K562 (cell line): ENCODE data around the gene CEP20. TPM values are rescaled to one million over a fixed set of nuclear protein-coding genes. Genes with fewer than 3 reads are reported as not detected.

Experiments
- ATAC-seq: fragments of 200-7000 bp; cut with Tn5 transposase; 3 replicates; pipeline ENCODE4 v1.9.1; 2020; ENCODE audit warnings: moderate library complexity
- BruUV-seq: library from RNA; stranded (reverse); fragments of 400-500 nt; replicated peaks from 2 replicates; lab custom pipeline; 2021; lab: Mats Ljungman, UMichigan
- CTCF ChIA-PET: fragments of 300-600 bp; formaldehyde crosslinking; extraction: SDS; loops from one replicate; lab custom pipeline; 2021; ENCODE audit warnings: low intra/inter-chr PET ratio; lab: Yijun Ruan, JAX
- POLR2A ChIA-PET: fragments of 300-600, 350-650 bp; sonication (Branson Sonifier 250); formaldehyde crosslinking; extraction: SDS; loops from one replicate; lab custom pipeline; 2021; ENCODE audit warnings: antibody characterized with exemption, inconsistent platforms; lab: Yijun Ruan, JAX
- DNase-seq, 4 experiments: peaks; one replicate each; pipeline versions ENCODE4 v3.0.0 to v3.0.0-alpha.2; 2011 to 2018; ENCODE audit warnings: low spot score in 3 of 4, mixed read lengths in 3 of 4; ENCODE audit errors: extremely low read depth in 1 of 4
- FAIRE-seq: peaks from 2 replicates; lab custom pipeline; 2011; peaks lifted over from hg19 to GRCh38; lab: Jason Lieb, UNC
- H2AFZ ChIP-seq: 2 replicates; pipeline ENCODE4 v1.6.0; 2011; ENCODE audit warnings: low read depth, low read length, control low read depth, inconsistent platforms
- H3K27ac ChIP-seq: fragments of 200-600 bp; 3 replicates; pipeline ENCODE4 v1.8.0; 2011; ENCODE audit warnings: low read depth, mild to moderate bottlenecking, control low read depth, inconsistent platforms, low read length, moderate library complexity, mixed read lengths; ENCODE audit errors: extremely low read depth
- H3K27me3 ChIP-seq, 2 experiments: fragments of 300-600 bp in 1 of 2; 2 replicates in 1 of 2; 3 replicates in 1 of 2; pipeline versions ENCODE4 v1.6.0 to v1.8.0; 2011; ENCODE audit warnings: inconsistent platforms in 2 of 2, low read length in 2 of 2, mild to moderate bottlenecking in 1 of 2, mixed read lengths in 1 of 2, moderate library complexity in 1 of 2; ENCODE audit not compliant: control insufficient read depth in 2 of 2, insufficient read depth in 2 of 2
- H3K36me3 ChIP-seq: fragments of 300-600 bp; 3 replicates; pipeline ENCODE4 v1.8.0; 2011; ENCODE audit warnings: mild to moderate bottlenecking, low read length, inconsistent platforms; ENCODE audit not compliant: control insufficient read depth, insufficient read depth
- H3K4me1 ChIP-seq, 2 experiments: fragments of 200-600 bp in 1 of 2; replicated peaks in 1 of 2; 2 replicates in 1 of 2; 3 replicates in 1 of 2; pipeline versions ENCODE4 v1.5.1 to v1.8.0; 2011; ENCODE audit warnings: inconsistent platforms in 2 of 2, low read length in 2 of 2, mild to moderate bottlenecking in 1 of 2, mixed read lengths in 1 of 2, moderate library complexity in 1 of 2; ENCODE audit not compliant: control insufficient read depth in 2 of 2, insufficient read depth in 2 of 2
- H3K4me2 ChIP-seq: 2 replicates; pipeline ENCODE4 v1.6.1; 2011; ENCODE audit warnings: low read length, control low read depth, inconsistent platforms, mixed read lengths; ENCODE audit not compliant: insufficient read depth
- H3K4me3 ChIP-seq: fragments of 200-600 bp; sonication (generic), shearing (Covaris generic); 2 replicates; pipeline ENCODE4 v1.5.1; 2016; ENCODE audit warnings: control low read depth, inconsistent platforms
- H3K79me2 ChIP-seq: fragments of 200-600 bp; 3 replicates; pipeline ENCODE4 v1.8.0; 2011; ENCODE audit warnings: low read length, inconsistent platforms; ENCODE audit not compliant: control insufficient read depth, insufficient read depth
- H3K9ac ChIP-seq, 2 experiments: 2 replicates each; pipeline versions ENCODE4 v1.6.0 to v1.6.1; 2011; ENCODE audit warnings: low read depth in 2 of 2, low read length in 2 of 2, control low read depth in 1 of 2, inconsistent platforms in 1 of 2, mild to moderate bottlenecking in 1 of 2, mixed read lengths in 1 of 2; ENCODE audit not compliant: insufficient read depth in 1 of 2
- H3K9me1 ChIP-seq: one replicate; pipeline ENCODE4 v1.6.0; 2011; ENCODE audit warnings: inconsistent platforms, mild to moderate bottlenecking, low read length, moderate library complexity; ENCODE audit not compliant: control insufficient read depth, insufficient read depth
- H3K9me3 ChIP-seq: replicated peaks from 2 replicates; pipeline ENCODE4 v1.5.1; 2011; ENCODE audit warnings: low read depth, low read length, inconsistent platforms; ENCODE audit not compliant: control insufficient read depth, insufficient read depth
- H4K20me1 ChIP-seq: replicated peaks from 2 replicates; pipeline ENCODE4 v1.6.1; 2011; ENCODE audit warnings: low read length, inconsistent platforms, mixed read lengths; ENCODE audit not compliant: control insufficient read depth, insufficient read depth
- CAMTA2 ChIP-seq: fragments of 250-450 bp; sonication (Bioruptor Pico); conservative IDR thresholded peaks from 2 replicates; pipeline ENCODE4 v1.5.1; 2022
- EHMT2 ChIP-seq: fragments of 450-650 bp; IDR thresholded peaks from 2 replicates; pipeline ENCODE4 v1.6.1; 2018; ENCODE audit warnings: antibody characterized with exemption
- ELF1 ChIP-seq: fragments of 200-800 bp; sonication (Bioruptor generic); IDR thresholded peaks from 2 replicates; pipeline ENCODE4 v1.6.1; 2016; ENCODE audit warnings: missing genetic modification characterization, missing compliant biosample characterization
- IRF2 ChIP-seq: sonication (generic); formaldehyde crosslinking; IDR thresholded peaks from 2 replicates; pipeline ENCODE4 v1.8.1; 2022; ENCODE audit warnings: mild to moderate bottlenecking, missing genetic modification reagents
- MCM3 ChIP-seq: fragments of 450-650 bp; IDR thresholded peaks from 2 replicates; pipeline ENCODE4 v1.6.1; 2016
- MLLT1 ChIP-seq, 2 experiments: fragments of 450-650 bp; IDR thresholded peaks; 2 replicates each; pipeline ENCODE4 v1.6.1; 2016
- NEUROD1 ChIP-seq: fragments of 150-350 bp; IDR thresholded peaks from 2 replicates; pipeline ENCODE4 v1.6.1; 2014; ENCODE audit warnings: borderline replicate concordance, low read length, low read depth; ENCODE audit not compliant: partially characterized antibody
- NFIX ChIP-seq: fragments of 250-450 bp; sonication (Bioruptor Pico); IDR thresholded peaks from 2 replicates; pipeline ENCODE4 v1.4.0; 2020; ENCODE audit warnings: low read depth, mild to moderate bottlenecking, moderate library complexity
- NR2C2 ChIP-seq, 2 experiments: fragments of 200-800 bp in 1 of 2; sonication (Bioruptor generic) in 1 of 2; sonication (generic) in 1 of 2; formaldehyde crosslinking in 1 of 2; IDR thresholded peaks; 2 replicates each; pipeline versions ENCODE4 v1.6.1 to v1.8.0; 2016 to 2022; ENCODE audit warnings: mild to moderate bottlenecking in 1 of 2, missing compliant biosample characterization in 1 of 2, missing genetic modification characterization in 1 of 2, missing genetic modification reagents in 1 of 2
- RBM34 ChIP-seq: fragments of 200-400 bp; formaldehyde crosslinking; IDR thresholded peaks from 2 replicates; pipeline ENCODE4 v1.6.1; 2018; ENCODE audit warnings: low read length, borderline replicate concordance; ENCODE audit not compliant: insufficient read depth
- SMARCA5 ChIP-seq: fragments of 450-650 bp; IDR thresholded peaks from 2 replicates; pipeline ENCODE4 v1.6.1; 2016
- SMARCE1 ChIP-seq: fragments of 450-650 bp; IDR thresholded peaks from 2 replicates; pipeline ENCODE4 v1.7.1; 2016; ENCODE audit warnings: mild to moderate bottlenecking
- SMC3 ChIP-seq: conservative IDR thresholded peaks from 2 replicates; pipeline ENCODE4 v1.6.1; 2011; ENCODE audit warnings: low read depth, low read length, improper control_type of control experiment; ENCODE audit not compliant: insufficient read depth
- ZNF146 ChIP-seq: IDR thresholded peaks from one replicate; pipeline ENCODE4 v1.6.1; 2018; ENCODE audit warnings: missing compliant biosample characterization; ENCODE audit not compliant: unreplicated experiment
- ZNF311 ChIP-seq: fragments of 250-450 bp; sonication (Bioruptor Pico); IDR thresholded peaks from 2 replicates; pipeline ENCODE4 v1.4.0; 2020; ENCODE audit warnings: mild to moderate bottlenecking, moderate library complexity
- ZNF551 ChIP-seq: fragments of 250-450 bp; sonication (Bioruptor Pico); IDR thresholded peaks from 2 replicates; pipeline ENCODE4 v1.5.0; 2021; ENCODE audit warnings: mild to moderate bottlenecking, moderate library complexity
- ZNF586 ChIP-seq: fragments of 450-650 bp; formaldehyde crosslinking; conservative IDR thresholded peaks from 2 replicates; pipeline ENCODE4 v1.4.0; 2020; ENCODE audit warnings: mild to moderate bottlenecking, moderate library complexity
- WGBS: fragments of 100-300 bp; shearing (Covaris generic); methylation state at CpG from one replicate; pipeline ENCODE4 v1.1.6; 2016; ENCODE audit warnings: low coverage, mixed read lengths; ENCODE audit not compliant: insufficient coverage; ENCODE audit errors: missing lambda C conversion rate; 5-methylcytosine and 5-hydroxymethylcytosine counted together
- in situ Hi-C: fragments of 300-500 bp; cut with MboI; formaldehyde crosslinking; loops from 4 replicates; pipeline ENCODE4 v1.15.0; 2018; ENCODE audit warnings: inconsistent platforms, mixed read lengths
- intact Hi-C: fragments of 100-400 bp; cut with micrococcal nuclease; formaldehyde crosslinking; loops from 2 replicates; pipeline ENCODE4 v1.14.2; 2022
- polyA plus RNA-seq, 8 experiments: library from polyadenylated mRNA; depleted of rRNA in 4 of 8; stranded (reverse) in 5 of 8; unstranded in 3 of 8; fragments of >200 nt; fragmentation: Nextera tagmentation in 2 of 8; fragmentation: Illumina TruSeq in 1 of 8; extraction: Ambion mirVana in 2 of 8; extraction: Trizol in 1 of 8; gene quantifications; 2 replicates each; pipeline versions ENCODE4 v1.2.1 to v1.2.3, GENCODE V29; 2011 to 2014; ENCODE audit warnings: inconsistent platforms in 1 of 8, missing spikeins in 1 of 8
- total RNA-seq, 7 experiments: library from RNA; depleted of rRNA in 6 of 7; stranded (reverse); fragments of >200 nt in 6 of 7; fragmentation: Illumina TruSeq in 2 of 7; extraction: Trizol in 2 of 7; gene quantifications; 2 replicates each; pipeline versions ENCODE4 v1.2.1 to v1.2.3, GENCODE V29; 2011 to 2021; ENCODE audit warnings: low replicate concordance in 1 of 7

CEP20 gene
- total and polyA plus RNA-seq, 9 of the 15 experiments (the other 6 are each of a cell fraction or from before 2014, with no cell fraction given) = 41.3 to 150 (median 104) TPM

- Histone ChIP-seq H3K79me2 (no peaks in the 10 kb centered on the region), H3K4me1 (no peaks in the 10 kb centered on the region), H3K4me2 (no peak overlapping the region), H3K9me3 (no peaks in the 10 kb centered on the region), H3K27me3 (peaks cover 21 to 72% of the 10 kb centered on the region in 2 experiments; a peak in 4 of 5 replicates), H4K20me1 (no peaks in the 10 kb centered on the region), H3K27ac (no peak overlapping the region), H3K36me3 (no peaks in the 10 kb centered on the region), H3K9ac (no peak overlapping the region), H3K4me3 (no peak overlapping the region), H2AFZ (no peak overlapping the region), H3K9me1 (no peaks in the 10 kb centered on the region)
- FAIRE-seq = no peak
- ATAC-seq = no peak
- in situ Hi-C loops = no loop called here
- no peak for TF ChIP-seq MCM3
- TF ChIP-seq SMARCE1 = no peak
- TF ChIP-seq RBM34 = no peak
- no peak for TF ChIP-seq ZNF146
- no peak for TF ChIP-seq CAMTA2
- no peak for TF ChIP-seq MLLT1 (IDR thresholded peaks at IDR 0.05)
- TF ChIP-seq SMC3 = no peak
- TF ChIP-seq NR2C2 (CRISPR knock-in tag; IDR thresholded peaks at IDR 0.05) = no peak
- TF ChIP-seq NR2C2 (tag; IDR thresholded peaks at IDR 0.05) = no peak
- TF ChIP-seq IRF2 (CRISPR knock-in tag) = no peak
- no peak for TF ChIP-seq NEUROD1
- no peak for TF ChIP-seq SMARCA5
- TF ChIP-seq ZNF551 (CRISPR knock-in tag) = no peak
- no peak for TF ChIP-seq EHMT2
- no peak for TF ChIP-seq ZNF586 (CRISPR knock-in tag)
- TF ChIP-seq NFIX (CRISPR knock-in tag) = no peak
- no peak for TF ChIP-seq ZNF311 (CRISPR knock-in tag)
- no peak for TF ChIP-seq ELF1
- ChIA-PET CTCF (no interaction called here), POLR2A (interaction anchor here (0.7 kb wide), 1 partner anchor 163 kb away, joined by 3 read pairs; no protein-coding TSS in a partner anchor)
- BruUV-seq = no TSS peak
- intact Hi-C loops = no loop called here
- 0% methylated on average over 4 of the region's 4 CpGs for WGBS
- no peak for DNase-seq
Measured at GRCh38 chr16:15846510-15846909, 41.9 kb downstream of the CEP20 start.
